PC-3 (cell line): ENCODE results near the gene SPCS2. TPM values are rescaled to one million over a fixed set of nuclear protein-coding genes. Genes with fewer than 3 reads are reported as not detected.

Source experiments
- ATAC-seq: fragments of 200-7000 bp; cut with Tn5 transposase; 2 replicates; pipeline ENCODE4 v1.9.1; 2020; ENCODE audit warnings: mild to moderate bottlenecking, moderate library complexity
- BruUV-seq: library from RNA; stranded (reverse); fragments of 400-500 nt; replicated peaks from 2 replicates; lab custom pipeline; 2021; lab: Mats Ljungman, UMichigan
- CTCF ChIA-PET: fragments of 300-600 bp; sonication (Branson Sonifier 250); formaldehyde crosslinking; loops from one replicate; lab custom pipeline; 2022; ENCODE audit warnings: antibody characterized with exemption; lab: Charles Lee
- POLR2A ChIA-PET: fragments of 300-600 bp; sonication (Branson Sonifier 250); formaldehyde crosslinking; loops from one replicate; lab custom pipeline; 2022; ENCODE audit warnings: antibody characterized with exemption; ENCODE audit not compliant: unreplicated experiment; lab: Charles Lee
- DNase-seq: peaks from one replicate; pipeline ENCODE4 v3.0.0-alpha.2; 2015
- H2AFZ ChIP-seq: fragments of 300-600 bp; sonication (generic); 2 replicates; pipeline ENCODE4 v1.6.0; 2016; ENCODE audit warnings: antibody characterized with exemption, low read length
- H3F3A ChIP-seq: fragments of 300-600 bp; sonication (generic); one replicate; pipeline ENCODE4 v1.6.0; 2017; ENCODE audit warnings: antibody characterized with exemption, low read length, control low read depth, mild to moderate bottlenecking; ENCODE audit not compliant: unreplicated experiment
- H3K27ac ChIP-seq: fragments of 300-600 bp; sonication (generic); 2 replicates; pipeline ENCODE4 v1.5.1; 2016; ENCODE audit warnings: mild to moderate bottlenecking, low read length
- H3K27me3 ChIP-seq: fragments of 300-600 bp; sonication (generic); 2 replicates; pipeline ENCODE4 v1.6.1; 2016; ENCODE audit warnings: low read length, mixed read lengths
- H3K36me3 ChIP-seq: fragments of 300-600 bp; sonication (generic); 2 replicates; pipeline ENCODE4 v1.6.1; 2016; ENCODE audit warnings: low read depth, mixed run types, low read length, mixed read lengths
- H3K4me1 ChIP-seq: fragments of 300-600 bp; sonication (generic); 2 replicates; pipeline ENCODE4 v1.5.1; 2016; ENCODE audit warnings: low read length; ENCODE audit not compliant: insufficient read depth
- H3K4me2 ChIP-seq: fragments of 300-600 bp; sonication (generic); 2 replicates; pipeline ENCODE4 v1.6.0; 2016; ENCODE audit warnings: low read length
- H3K4me3 ChIP-seq: fragments of 300-600 bp; sonication (generic); 2 replicates; pipeline ENCODE4 v1.5.1; 2016; ENCODE audit warnings: mild to moderate bottlenecking, low read length, mixed read lengths
- H3K79me2 ChIP-seq: fragments of 300-600 bp; sonication (generic); 2 replicates; pipeline ENCODE4 v1.6.1; 2017; ENCODE audit warnings: low read length, mixed read lengths
- H3K9ac ChIP-seq: fragments of 300-600 bp; sonication (generic); 2 replicates; pipeline ENCODE4 v1.6.0; 2016; ENCODE audit warnings: mild to moderate bottlenecking, low read length
- H3K9me2 ChIP-seq: fragments of 300-600 bp; sonication (generic); replicated peaks from 2 replicates; pipeline ENCODE4 v1.6.1; 2016; ENCODE audit warnings: mixed run types, low read length, mixed read lengths
- H3K9me3 ChIP-seq: fragments of 300-600 bp; sonication (generic); 2 replicates; pipeline ENCODE4 v1.6.1; 2016; ENCODE audit warnings: low read length, mixed read lengths
- H4K20me1 ChIP-seq: fragments of 300-600 bp; sonication (generic); 2 replicates; pipeline ENCODE4 v1.6.1; 2016; ENCODE audit warnings: low read length, mixed read lengths
- EZH2 ChIP-seq: fragments of 300-600 bp; sonication (generic); IDR thresholded peaks from one replicate; pipeline ENCODE4 v1.6.1; 2017; ENCODE audit warnings: antibody characterized with exemption, mild to moderate bottlenecking, low read length; ENCODE audit not compliant: unreplicated experiment
- EZH2phosphoT487 ChIP-seq: fragments of 300-600 bp; sonication (generic); IDR thresholded peaks from 2 replicates; pipeline ENCODE4 v1.6.1; 2018; ENCODE audit warnings: mild to moderate bottlenecking, antibody characterized with exemption, low read length, borderline replicate concordance
- intact Hi-C: fragments of 100-400 bp; cut with micrococcal nuclease; formaldehyde crosslinking; loops from 2 replicates; pipeline ENCODE4 v1.9.0; 2023
- total RNA-seq: library from RNA; depleted of rRNA; stranded (reverse); fragments of >200 nt; gene quantifications from 2 replicates; pipeline ENCODE4 v1.2.3, GENCODE V29; 2014
- TF ChIP-seq, protein P1 (sequence below): fragments of 300-600 bp; sonication (generic); conservative IDR thresholded peaks from 2 replicates; pipeline ENCODE4 v1.5.1; 2017; ENCODE audit warnings: antibody characterized with exemption, low read depth, mild to moderate bottlenecking, low read length

SPCS2 gene
- total RNA-seq, 1 experiment from 2014 or later = 129 TPM

DNA sequence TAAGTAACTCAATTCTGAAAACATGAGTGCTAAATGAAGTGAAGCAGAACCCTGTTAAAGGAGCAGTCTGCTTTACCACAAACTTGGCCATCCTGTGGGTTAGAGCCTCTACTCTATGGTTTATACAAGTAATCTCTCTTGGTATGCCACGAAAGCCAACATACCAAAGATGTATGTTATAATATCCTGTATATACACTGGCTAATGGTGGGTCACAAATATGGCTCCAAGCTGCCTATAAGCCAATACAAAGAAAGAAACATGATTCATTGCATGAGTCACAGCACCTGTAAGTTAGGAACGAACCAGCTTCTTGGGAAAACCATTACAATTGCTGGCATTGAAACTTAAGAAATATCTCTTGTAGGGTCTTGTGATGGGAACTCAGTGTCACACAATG, 16.3 kb upstream of the SPCS2 start:
- H3K9me3 ChIP-seq = no peaks in the 10 kb centered on the region
- H3K36me3 ChIP-seq = peaks cover 18% of the 10 kb centered on the region; the same call in 1 of the 2 replicates
- no peaks in the 10 kb centered on the region for H3K9me2 ChIP-seq
- H3K9ac ChIP-seq = peak overlapping the region; percentile 31
- H2AFZ ChIP-seq = peak overlapping the region; percentile 27
- H3K4me3 ChIP-seq = no peak overlapping the region
- H4K20me1 ChIP-seq = no peaks in the 10 kb centered on the region
- H3K27me3 ChIP-seq = no peaks in the 10 kb centered on the region
- intact Hi-C loops = no loop called here
- BruUV-seq = no TSS peak
- H3K4me1 ChIP-seq = peaks cover 22% of the 10 kb centered on the region
- H3K4me2 ChIP-seq = peak overlapping the region; percentile 27
- POLR2A ChIA-PET = no interaction called here
- TF ChIP-seq EZH2 = no peak
- TF ChIP-seq, protein P1, sequence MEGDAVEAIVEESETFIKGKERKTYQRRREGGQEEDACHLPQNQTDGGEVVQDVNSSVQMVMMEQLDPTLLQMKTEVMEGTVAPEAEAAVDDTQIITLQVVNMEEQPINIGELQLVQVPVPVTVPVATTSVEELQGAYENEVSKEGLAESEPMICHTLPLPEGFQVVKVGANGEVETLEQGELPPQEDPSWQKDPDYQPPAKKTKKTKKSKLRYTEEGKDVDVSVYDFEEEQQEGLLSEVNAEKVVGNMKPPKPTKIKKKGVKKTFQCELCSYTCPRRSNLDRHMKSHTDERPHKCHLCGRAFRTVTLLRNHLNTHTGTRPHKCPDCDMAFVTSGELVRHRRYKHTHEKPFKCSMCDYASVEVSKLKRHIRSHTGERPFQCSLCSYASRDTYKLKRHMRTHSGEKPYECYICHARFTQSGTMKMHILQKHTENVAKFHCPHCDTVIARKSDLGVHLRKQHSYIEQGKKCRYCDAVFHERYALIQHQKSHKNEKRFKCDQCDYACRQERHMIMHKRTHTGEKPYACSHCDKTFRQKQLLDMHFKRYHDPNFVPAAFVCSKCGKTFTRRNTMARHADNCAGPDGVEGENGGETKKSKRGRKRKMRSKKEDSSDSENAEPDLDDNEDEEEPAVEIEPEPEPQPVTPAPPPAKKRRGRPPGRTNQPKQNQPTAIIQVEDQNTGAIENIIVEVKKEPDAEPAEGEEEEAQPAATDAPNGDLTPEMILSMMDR = no peak
- CTCF ChIA-PET = interaction anchor here (1.9 kb wide), 1 partner anchor 272 kb away, joined by 6 read pairs; no protein-coding TSS in a partner anchor
- peak; percentile 64 for ATAC-seq
- H3K79me2 ChIP-seq = no peaks in the 10 kb centered on the region
- peak overlapping the region; percentile 74 for H3K27ac ChIP-seq
- H3F3A ChIP-seq = no peaks in the 10 kb centered on the region
- DNase-seq = peak; percentile 93

DNA sequence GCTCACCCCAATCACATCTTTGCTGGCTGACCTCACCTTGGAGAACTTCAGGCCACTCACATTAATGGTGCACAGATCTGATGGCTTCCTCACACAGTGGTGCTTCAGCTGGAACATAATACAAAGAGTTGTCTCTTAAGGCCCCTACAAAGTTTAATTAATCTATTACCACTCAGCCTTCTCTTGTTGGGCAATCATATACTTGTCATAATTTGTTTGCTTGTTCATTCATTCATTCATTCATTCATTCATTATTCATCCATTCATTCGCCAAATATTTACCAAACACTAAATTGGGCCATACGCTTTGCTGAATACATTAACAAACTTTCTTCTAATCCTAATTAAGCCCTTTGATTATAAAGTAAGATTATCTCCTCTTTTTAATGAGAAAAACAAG, 15.3 kb upstream of the SPCS2 start:
- Histone ChIP-seq H2AFZ (no peak overlapping the region), H3K27ac (no peak overlapping the region), H3K4me3 (no peak overlapping the region), H3K27me3 (no peaks in the 10 kb centered on the region), H3F3A (no peaks in the 10 kb centered on the region), H3K9me2 (no peaks in the 10 kb centered on the region), H3K36me3 (peaks cover 19% of the 10 kb centered on the region; the same call in 1 of the 2 replicates), H3K4me2 (no peak overlapping the region), H3K9ac (no peak overlapping the region), H4K20me1 (no peaks in the 10 kb centered on the region), H3K4me1 (peaks cover 25% of the 10 kb centered on the region), H3K79me2 (no peaks in the 10 kb centered on the region), H3K9me3 (no peaks in the 10 kb centered on the region)
- POLR2A ChIA-PET = no interaction called here
- TF ChIP-seq, protein P1 = no peak
- no peak for TF ChIP-seq EZH2phosphoT487
- no peak for TF ChIP-seq EZH2
- DNase-seq (no peak), ATAC-seq (no peak)
- intact Hi-C loops = no loop called here
- BruUV-seq = no TSS peak
- CTCF ChIA-PET = no interaction called here

DNA sequence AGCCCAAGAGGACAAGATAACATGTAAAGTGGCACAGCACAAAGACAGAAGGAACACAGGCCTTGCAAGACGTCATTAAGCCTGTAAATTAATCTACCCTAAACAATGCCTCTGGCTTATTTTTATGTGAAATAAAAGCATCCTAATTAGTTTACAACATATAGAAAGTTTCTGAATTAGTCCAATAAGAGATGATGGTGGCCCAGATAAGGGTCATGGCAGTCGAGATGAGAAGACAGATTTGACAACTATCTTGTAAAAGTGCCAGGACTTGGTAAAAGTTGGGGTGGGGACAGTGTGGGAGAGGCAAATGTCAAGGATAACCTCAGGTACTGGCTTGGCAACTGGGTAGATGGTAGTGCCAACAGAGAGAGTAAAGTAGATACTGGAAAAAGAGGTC, 13.8 kb upstream of the SPCS2 start:
- Histone ChIP-seq H3K4me3 (no peak overlapping the region), H3K27ac (no peak overlapping the region), H3K4me2 (no peak overlapping the region), H3K9ac (no peak overlapping the region), H3K9me2 (no peaks in the 10 kb centered on the region), H3K4me1 (peaks cover 25% of the 10 kb centered on the region), H3K79me2 (no peaks in the 10 kb centered on the region), H3K9me3 (no peaks in the 10 kb centered on the region), H2AFZ (no peak overlapping the region), H3F3A (no peaks in the 10 kb centered on the region), H3K27me3 (no peaks in the 10 kb centered on the region), H3K36me3 (peaks cover 20% of the 10 kb centered on the region; the same call in 1 of the 2 replicates), H4K20me1 (no peaks in the 10 kb centered on the region)
- ChIA-PET CTCF (no interaction called here), POLR2A (no interaction called here)
- DNase-seq (no peak), ATAC-seq (no peak)
- intact Hi-C loops = no loop called here
- TF ChIP-seq EZH2 = no peak
- TF ChIP-seq, protein P1 = no peak
- TF ChIP-seq EZH2phosphoT487 = no peak
- BruUV-seq = no TSS peak
